NCI-H2196 treated with DMSO at 0.1 percent for 48 hours (cell line): ENCODE data around the gene TPD52L1.
"Not testable (repeated sequence)": the region's sequence is repeated elsewhere in the genome, so short reads cannot be mapped to it uniquely, and the experiment has no call there.

ENCODE experiments used
- DNase-seq: peaks from one replicate; lab custom pipeline; 2025; ENCODE audit not compliant: unreplicated experiment; lab: John Stamatoyannopoulos, UW

TPD52L1 gene

DNA sequence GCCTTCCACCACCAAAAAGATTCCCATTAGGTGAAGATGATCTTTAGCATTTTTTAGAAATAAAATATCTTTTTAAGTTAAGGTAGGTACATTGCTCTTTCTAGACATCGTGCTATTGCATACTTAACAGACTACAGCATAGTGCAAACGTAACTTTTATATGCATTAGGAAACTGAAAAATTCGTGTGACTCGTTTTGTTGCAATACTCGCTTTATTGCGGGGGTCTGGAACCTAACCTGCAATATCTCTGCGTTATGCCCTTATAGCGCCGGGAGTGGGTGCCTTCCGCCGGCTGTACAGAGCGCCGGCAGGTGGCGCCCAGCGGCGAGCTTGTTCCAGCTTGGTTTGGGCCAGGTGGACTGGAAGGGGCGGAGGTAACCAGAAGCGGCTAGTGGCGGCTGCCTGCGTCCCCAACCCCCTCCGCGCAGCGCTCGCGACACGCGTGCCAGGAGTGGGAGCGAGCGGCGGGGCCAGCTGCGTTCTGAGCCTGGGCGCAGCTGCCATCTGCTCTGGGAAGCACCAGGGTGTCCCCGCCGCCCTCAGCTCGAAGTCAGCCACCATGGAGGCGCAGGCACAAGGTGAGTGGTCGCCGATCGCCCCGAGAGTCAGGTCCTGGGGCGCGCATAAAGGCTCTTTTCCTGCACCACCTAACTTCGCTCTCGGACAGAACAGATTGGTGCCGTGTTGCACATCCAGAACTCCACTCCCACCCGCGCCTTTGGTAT is at the start of gene TPD52L1:
Gene TPD52L1, plus strand, starts transcription at position 383 of the 727 bp plus-strand sequence. Its CDS starts 179 bp downstream, at position 562.
- peak; percentile 68 for DNase-seq

GRCh38 chr6:125104425-125104824 is 49.1 kb upstream of the TPD52L1 start:
- no peak for DNase-seq

DNA sequence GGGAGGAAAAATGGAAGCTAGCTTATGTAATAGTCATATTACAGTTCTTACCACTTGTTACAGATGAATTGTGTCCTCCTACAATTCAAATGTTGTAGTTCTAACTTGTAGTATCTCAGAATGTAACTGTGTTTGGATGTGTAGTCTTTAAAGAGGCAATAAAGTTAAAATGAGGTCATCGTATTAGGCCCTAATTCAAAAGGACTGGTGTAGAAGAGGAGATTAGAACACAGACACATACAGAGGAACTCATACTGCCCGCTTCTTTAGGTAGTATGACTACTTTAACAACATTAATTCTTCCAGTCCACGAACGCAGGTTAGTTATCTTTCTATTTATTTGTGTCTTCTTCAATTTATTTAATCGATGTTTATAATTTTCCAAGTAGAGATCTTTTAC is 46.5 kb upstream of the TPD52L1 start:
- no peak for DNase-seq

GRCh38 chr6:125107896-125108295 is 45.7 kb upstream of the TPD52L1 start:
- DNase-seq: no peak

DNA sequence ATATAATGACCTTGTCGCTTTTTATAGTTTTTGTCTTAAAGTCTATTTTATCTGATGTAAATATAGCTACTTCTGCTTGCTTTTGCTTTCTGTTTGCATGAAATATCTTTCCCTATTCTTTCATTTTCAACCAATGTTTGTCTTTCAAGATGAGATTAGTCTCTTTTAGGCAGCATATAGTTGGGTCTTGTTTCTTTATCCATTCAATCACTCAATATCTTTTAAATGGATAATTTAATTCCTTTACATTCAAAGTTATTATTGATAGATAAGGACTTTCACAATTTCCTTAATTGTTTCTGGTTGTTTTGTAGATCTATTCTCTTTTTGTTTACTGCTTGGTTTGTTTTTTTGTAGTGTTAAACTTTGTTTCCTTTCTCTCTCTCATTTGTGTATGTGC is 43.5 kb upstream of the TPD52L1 start:
- DNase-seq: no peak

GRCh38 chr6:125111219-125111983 is 42.2 kb upstream of the TPD52L1 start:
- no peak for DNase-seq

- no peak for DNase-seq
Observed at GRCh38 chr6:125112934-125113333, 40.6 kb upstream of the TPD52L1 start.

DNA sequence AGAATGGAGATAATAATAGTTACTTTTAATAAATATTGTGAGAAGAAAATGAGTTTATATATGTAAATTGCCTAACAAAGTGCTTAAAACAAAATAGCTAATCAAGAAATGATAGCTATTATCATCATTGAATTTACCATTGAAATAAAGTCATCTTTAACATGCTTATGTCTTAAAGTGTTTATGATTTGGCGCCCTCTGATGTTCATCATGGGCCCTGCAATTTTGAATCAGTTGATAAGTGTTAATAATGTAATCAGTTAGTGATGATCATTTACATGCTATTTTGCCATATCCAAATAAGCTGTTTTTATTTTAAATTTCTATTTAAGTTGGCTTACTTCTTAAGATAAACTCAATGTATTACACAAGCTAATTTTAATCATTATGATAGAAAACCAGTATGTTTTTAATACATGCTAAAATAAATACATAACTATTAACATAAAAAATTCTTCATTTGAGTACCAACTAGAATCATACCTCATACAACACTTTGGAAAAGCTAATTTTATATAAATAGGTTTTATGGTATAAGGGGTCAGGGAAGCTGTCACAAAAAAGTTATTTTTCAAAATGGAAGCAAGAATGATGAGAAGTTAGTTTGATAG is 39.2 kb upstream of the TPD52L1 start:
- no peak for DNase-seq

DNA sequence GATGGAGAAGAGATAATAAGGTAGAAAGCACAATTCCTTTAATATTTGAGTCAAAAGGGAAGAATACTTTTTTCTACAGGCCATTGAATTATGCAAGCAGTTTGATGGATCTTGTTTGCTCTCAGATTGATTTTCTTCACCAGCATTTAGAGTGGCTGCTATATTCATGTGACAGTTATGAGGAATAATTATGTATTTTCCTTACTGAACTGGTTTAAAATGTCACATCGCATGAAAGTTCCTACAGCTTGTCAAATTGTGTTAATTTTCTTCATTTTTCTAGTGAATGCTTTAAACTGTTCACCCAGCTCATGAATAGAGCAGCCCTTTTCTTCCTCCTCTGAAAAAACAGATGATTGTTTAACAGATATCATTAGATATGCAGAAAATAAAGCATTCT is 37.4 kb upstream of the TPD52L1 start:
- DNase-seq: no peak

GRCh38 chr6:125116710-125117109 is 36.9 kb upstream of the TPD52L1 start:
- DNase-seq: no peak

- DNase-seq: no peak
Observed at GRCh38 chr6:125117818-125118217, 35.8 kb upstream of the TPD52L1 start.

DNA sequence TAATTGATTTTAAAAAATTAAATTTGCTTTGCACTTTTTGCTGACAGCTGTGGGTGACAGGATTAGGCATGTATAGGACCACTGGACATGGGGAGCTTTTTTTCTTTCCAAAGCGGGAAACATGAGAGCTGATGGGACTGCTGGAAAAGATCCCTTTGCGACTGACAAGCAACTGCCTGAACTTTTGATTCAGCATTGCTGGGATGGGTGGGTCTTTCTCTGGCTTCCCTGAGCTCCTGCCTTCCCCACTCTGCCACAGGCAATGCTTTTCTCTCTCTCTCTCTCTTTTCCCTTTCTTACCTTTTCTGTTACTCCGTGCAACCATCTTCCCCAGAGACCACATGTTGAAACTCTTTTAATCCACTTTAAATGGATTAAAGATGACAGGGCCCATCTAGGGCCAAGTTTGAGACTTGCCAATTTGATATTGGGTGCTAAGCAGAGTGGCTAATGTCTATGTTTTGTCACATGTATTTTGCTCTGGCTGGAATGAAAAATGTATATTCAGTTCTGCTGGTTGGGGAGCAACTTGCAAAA is 33.5 kb upstream of the TPD52L1 start:
- DNase-seq: no peak

DNA sequence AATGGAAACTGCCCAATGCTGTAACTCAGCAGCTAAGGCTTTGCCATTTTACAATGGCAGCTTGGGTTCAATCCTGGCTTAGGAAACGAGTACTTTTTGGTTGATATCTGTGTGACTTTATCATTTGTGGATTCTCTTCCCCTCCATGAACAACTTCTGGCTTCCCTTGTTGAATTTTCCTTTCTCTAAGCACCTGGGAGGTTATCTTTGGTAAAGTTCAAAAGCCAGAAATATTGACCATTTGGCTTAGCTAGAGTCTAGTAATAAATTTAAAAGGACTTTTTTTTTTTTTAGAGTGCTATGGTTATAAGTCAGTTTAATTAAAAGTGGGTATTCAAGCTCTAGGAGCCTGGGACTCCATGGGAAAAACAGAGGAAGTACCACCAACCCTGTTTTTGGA is 31.7 kb upstream of the TPD52L1 start:
- no peak for DNase-seq

- DNase-seq: no peak
Observed at GRCh38 chr6:125123051-125123450, 30.5 kb upstream of the TPD52L1 start.

DNA sequence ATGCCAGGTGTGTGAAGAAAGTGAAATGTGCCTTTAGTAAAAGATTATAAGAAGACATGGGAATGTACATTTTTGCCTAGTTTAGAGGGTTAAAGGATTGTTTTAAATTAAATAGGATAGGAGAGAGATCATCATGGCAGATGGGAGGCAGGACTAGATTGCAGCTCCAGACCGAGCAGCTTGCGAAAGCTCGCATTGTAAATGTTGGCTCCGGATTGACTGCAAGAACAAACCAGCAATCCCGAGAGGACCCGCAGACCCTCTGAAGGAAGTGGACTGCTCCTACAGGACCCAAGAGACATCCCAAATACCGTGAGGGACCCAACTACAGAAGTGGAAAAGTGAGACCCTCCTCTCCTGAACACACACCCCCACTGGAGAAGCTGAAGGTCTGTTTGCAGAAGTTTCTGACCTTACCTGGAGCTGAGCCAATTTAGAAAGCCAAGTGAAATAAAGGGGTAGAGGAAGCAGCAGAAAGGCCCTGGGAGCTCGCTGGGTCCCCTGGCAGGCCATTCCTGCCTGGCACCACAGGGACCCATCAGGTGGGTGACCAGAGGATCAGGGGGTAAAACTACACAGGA is 30.0 kb upstream of the TPD52L1 start:
- DNase-seq: no peak

DNA sequence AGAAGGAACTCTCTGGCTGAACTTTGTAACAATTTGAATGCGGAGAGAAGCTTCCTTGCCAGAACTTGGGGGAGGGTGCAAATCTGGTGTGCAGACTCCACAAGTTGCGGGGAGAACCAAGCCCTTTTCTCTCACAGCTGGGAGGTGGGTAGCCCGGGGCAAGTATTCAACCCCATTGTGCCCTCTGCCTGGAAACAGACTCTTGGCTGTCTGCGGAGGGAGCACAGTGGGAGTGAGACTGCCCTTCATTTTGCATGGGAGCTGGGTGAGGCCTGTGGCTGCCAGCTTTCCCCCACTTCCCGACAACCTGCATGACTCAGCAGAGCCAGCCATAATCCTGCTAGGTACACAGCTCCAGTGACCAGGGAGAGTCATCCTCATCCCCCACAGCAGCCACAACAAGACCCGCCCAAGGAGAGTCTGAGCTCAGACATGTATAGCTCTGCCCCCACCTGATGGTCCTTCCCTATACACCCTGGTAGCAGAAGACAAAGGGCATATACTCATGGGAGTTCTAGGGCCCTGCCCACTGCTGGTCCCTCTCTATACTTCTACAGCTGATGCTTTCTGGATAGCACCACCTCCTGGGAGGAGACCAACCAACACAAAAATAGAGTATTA is 29.4 kb upstream of the TPD52L1 start:
- no peak for DNase-seq

DNA sequence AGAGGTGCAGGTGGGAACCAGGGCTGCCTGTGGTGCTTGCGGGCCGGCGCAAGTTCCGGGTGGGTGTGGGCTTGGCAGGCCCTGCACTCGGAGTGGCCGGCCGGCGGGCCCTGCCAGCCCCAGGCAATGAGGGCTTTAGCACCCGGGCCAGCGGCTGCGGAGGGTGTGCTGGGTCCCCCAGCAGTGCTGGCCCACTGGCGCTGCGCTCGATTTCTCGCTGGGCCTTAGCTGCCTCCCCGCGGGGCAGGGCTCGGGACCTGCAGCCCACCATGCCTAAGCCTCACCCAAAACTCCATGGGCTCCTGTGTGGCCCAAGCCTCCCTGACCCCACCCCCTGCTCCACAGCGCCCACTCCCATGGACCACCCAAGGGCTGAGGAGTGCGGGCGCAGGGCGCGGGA is 27.7 kb upstream of the TPD52L1 start:
- DNase-seq: not testable (repeated sequence)

- DNase-seq: no peak
Observed at GRCh38 chr6:125129354-125129753, 24.2 kb upstream of the TPD52L1 start.

DNA sequence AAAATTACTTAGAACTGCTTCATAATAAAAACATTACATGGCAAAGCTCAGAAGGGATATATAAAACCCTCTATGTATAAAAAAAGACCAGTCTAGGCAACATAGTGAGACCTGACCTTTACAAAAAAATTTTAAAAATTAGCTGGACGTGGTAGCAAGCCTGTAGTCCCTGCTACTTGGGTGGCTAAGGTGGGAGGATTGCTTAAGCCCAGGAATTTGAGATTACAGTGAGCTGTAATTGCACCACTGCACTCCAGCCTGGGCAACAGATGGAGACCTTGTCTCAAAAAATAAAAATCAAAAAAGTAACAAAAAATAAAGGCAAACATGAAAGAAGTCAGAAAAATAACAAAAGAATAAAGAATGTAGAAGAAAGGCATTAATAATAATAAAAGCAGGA is 21.5 kb upstream of the TPD52L1 start:
- DNase-seq: no peak

DNA sequence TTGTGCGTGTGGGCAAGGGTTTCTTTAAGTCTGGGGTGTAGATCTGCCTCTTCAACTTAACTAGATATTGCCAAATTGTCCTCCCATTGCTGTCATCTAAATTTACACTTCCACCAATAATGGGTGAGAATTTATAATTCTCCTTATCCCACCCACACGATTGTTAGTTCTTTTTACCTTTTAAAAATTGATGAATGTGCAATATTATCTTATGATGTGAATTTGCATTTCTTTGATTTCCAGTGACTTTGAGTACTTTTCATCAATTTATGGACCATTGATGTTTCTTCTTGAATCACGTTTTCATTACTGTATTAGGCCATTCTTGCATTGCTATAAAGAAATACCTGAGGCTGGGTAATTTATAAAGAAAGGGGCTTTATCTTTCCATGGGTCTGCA is 17.2 kb upstream of the TPD52L1 start:
- DNase-seq: no peak

DNA sequence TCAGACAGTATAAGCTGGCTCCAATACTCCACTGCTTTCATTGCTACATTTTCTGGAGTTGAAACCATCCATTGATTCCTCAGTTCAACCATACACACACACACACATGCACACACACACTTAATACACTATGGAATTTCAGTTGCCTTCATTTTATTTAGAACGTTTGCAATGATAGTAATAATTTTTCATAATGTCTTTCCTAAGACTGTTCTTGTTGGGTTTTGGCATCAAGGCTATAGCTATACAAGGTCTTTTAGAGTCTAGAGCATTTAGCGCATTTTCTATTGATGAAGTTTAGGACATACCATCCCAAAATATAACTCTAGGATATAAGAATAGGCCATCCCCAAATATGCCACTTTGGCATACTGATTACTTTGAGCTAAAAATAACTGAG is 15.5 kb upstream of the TPD52L1 start:
- DNase-seq: no peak
